Adrenal gland (tissue), 5 donors: ENCODE measurements around the gene SORBS2.

Experiments
- CTCF ChIP-seq, 6 experiments: fragments of 450-650 bp in 4 of 6; fragments of 200-600 bp in 2 of 6; sonication (generic) in 1 of 6; IDR thresholded peaks; 1 replicate in 5 of 6; 2 replicates in 1 of 6; pipeline versions ENCODE4 v1.5.1 to v1.8.0; 2016 to 2021; ENCODE audit warnings: antibody characterized with exemption in 6 of 6, mild to moderate bottlenecking in 2 of 6, moderate library complexity in 1 of 6
- POLR2A ChIP-seq, 2 donors: fragments of 450-650 bp; IDR thresholded peaks; one replicate each; pipeline ENCODE4 v1.6.1; 2017; ENCODE audit warnings: antibody characterized with exemption in 2 of 2, mild to moderate bottlenecking in 2 of 2, moderate library complexity in 1 of 2
- donor health status: DM: no; HTN: no; CAD: no.

- TF ChIP-seq CTCF (IDR thresholded peaks at IDR 0.05) (no peak), POLR2A (IDR thresholded peaks at IDR 0.05) (no peak)
Measured at GRCh38 chr4:185682236-185682635, 129.8 kb downstream of the SORBS2 start.
